ENCODE data around the gene NOL12. TPM values are rescaled to one million over a fixed set of nuclear protein-coding genes. Genes with fewer than 3 reads are reported as not detected.

Gene NOL12
- total RNA-seq, 1 donor from 2014 or later = 39.8 TPM

- Histone ChIP-seq H3K27me3 (ENCODE audit: control insufficient read depth, insufficient read depth, low read length) (no peaks in the 10 kb centered on the region), H3K4me3 (ENCODE audit: low read depth, low read length) (no peak overlapping the region), H3K36me3 (ENCODE audit: control insufficient read depth, insufficient read depth, low read length) (peaks cover 2% of the 10 kb centered on the region)
- no peak for DNase-seq (ENCODE audit: low read depth)
- TF ChIP-seq, protein P1, sequence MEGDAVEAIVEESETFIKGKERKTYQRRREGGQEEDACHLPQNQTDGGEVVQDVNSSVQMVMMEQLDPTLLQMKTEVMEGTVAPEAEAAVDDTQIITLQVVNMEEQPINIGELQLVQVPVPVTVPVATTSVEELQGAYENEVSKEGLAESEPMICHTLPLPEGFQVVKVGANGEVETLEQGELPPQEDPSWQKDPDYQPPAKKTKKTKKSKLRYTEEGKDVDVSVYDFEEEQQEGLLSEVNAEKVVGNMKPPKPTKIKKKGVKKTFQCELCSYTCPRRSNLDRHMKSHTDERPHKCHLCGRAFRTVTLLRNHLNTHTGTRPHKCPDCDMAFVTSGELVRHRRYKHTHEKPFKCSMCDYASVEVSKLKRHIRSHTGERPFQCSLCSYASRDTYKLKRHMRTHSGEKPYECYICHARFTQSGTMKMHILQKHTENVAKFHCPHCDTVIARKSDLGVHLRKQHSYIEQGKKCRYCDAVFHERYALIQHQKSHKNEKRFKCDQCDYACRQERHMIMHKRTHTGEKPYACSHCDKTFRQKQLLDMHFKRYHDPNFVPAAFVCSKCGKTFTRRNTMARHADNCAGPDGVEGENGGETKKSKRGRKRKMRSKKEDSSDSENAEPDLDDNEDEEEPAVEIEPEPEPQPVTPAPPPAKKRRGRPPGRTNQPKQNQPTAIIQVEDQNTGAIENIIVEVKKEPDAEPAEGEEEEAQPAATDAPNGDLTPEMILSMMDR (IDR thresholded peaks at IDR 0.05; ENCODE audit: insufficient read depth, low read length, severe bottlenecking) = no peak
- FAIRE-seq = no peak
These were observed 22.5 kb upstream of the NOL12 start for GRCh38 chr22:37663521-37664140.

- Histone ChIP-seq H3K27me3 (ENCODE audit: control insufficient read depth, insufficient read depth, low read length) (no peaks in the 10 kb centered on the region), H3K36me3 (ENCODE audit: control insufficient read depth, insufficient read depth, low read length) (peaks cover 2% of the 10 kb centered on the region), H3K4me3 (ENCODE audit: low read depth, low read length) (no peak overlapping the region)
- FAIRE-seq (no peak), DNase-seq (ENCODE audit: low read depth) (no peak)
- TF ChIP-seq, protein P1 (IDR thresholded peaks at IDR 0.05; ENCODE audit: insufficient read depth, low read length, severe bottlenecking) = no peak
These were observed 21.7 kb upstream of the NOL12 start for GRCh38 chr22:37664249-37665101.

GRCh38 chr22:37665487-37665886 is 20.7 kb upstream of the NOL12 start:
- DNase-seq (ENCODE audit: low read depth) = no peak
- Histone ChIP-seq H3K4me3 (ENCODE audit: low read depth, low read length) (no peak overlapping the region), H3K27me3 (ENCODE audit: control insufficient read depth, insufficient read depth, low read length) (no peaks in the 10 kb centered on the region), H3K36me3 (ENCODE audit: control insufficient read depth, insufficient read depth, low read length) (peaks cover 2% of the 10 kb centered on the region)
- TF ChIP-seq, protein P1 (IDR thresholded peaks at IDR 0.05; ENCODE audit: insufficient read depth, low read length, severe bottlenecking) = no peak
- peak; percentile 50 for FAIRE-seq

DNA sequence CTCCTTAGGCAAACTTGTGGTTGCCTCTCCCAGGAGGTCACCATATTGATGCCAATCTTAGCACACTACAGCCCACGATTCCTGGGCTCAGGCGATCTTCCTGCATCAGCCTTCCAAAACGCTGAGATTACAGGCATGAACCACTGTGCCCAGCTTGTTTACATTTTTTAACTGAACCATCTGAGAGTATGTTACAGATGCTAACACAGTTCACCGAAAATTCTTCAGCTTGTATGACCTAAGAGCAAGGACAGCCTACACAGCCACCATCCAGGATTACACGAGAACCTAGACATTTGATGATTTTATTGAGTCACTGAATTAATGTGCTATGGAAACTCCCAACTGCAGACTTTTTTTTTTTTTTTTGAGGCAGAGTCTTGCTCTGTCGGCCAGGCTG is 16.6 kb upstream of the NOL12 start:
- Histone ChIP-seq H3K27me3 (ENCODE audit: control insufficient read depth, insufficient read depth, low read length) (no peaks in the 10 kb centered on the region), H3K4me3 (ENCODE audit: low read depth, low read length) (no peak overlapping the region), H3K36me3 (ENCODE audit: control insufficient read depth, insufficient read depth, low read length) (peaks cover 2% of the 10 kb centered on the region)
- TF ChIP-seq, protein P1 (IDR thresholded peaks at IDR 0.05; ENCODE audit: insufficient read depth, low read length, severe bottlenecking) = no peak
- DNase-seq (ENCODE audit: low read depth) (peak; percentile 4), FAIRE-seq (no peak)

- Histone ChIP-seq H3K27me3 (ENCODE audit: control insufficient read depth, insufficient read depth, low read length) (no peaks in the 10 kb centered on the region), H3K36me3 (ENCODE audit: control insufficient read depth, insufficient read depth, low read length) (no peaks in the 10 kb centered on the region), H3K4me3 (ENCODE audit: low read depth, low read length) (no peak overlapping the region)
- FAIRE-seq (no peak), DNase-seq (ENCODE audit: low read depth) (no peak)
- TF ChIP-seq, protein P1 (IDR thresholded peaks at IDR 0.05; ENCODE audit: insufficient read depth, low read length, severe bottlenecking) = no peak
These were observed 13.8 kb upstream of the NOL12 start for GRCh38 chr22:37672206-37672919.
